Inflammatory macrophage (primary cell): ENCODE measurements around the gene DAB2IP.

ENCODE experiments used
- DNase-seq, 2 donors: peaks; one replicate each; pipeline ENCODE4 v3.0.0-alpha.2; 2020 to 2022

The DAB2IP gene

DNA sequence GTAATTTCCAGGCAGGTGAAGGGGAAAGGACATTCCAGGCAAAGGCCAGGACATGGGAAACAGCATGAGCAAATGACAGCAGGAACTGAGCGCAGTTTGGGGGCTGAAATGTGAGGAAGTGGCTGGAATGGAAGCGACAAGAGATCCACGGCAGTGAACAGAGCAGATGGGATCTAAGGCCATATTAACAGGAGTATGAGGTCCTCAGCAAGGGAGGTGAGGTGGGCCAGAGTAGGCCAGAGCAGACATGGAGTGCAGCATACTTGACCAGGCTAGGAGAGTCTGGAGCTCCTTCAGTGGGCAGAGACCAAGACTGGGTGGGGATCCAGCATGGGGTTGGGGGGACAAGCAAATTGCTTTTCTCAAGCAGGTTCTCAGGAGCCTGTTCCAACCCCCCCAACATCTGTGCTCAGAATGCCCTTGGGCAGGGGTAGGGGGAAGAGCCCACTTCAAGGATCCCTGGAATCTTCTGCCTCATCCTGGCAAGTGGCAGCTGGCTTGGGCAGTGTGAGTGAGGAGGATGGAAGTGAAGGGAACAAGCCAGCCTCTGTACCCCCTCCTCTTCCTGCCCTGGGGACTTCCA lies 34.5 kb downstream of the DAB2IP start:
- DNase-seq = no peak

GRCh38 chr9:121686930-121687541 lies 35.6 kb downstream of the DAB2IP start:
- DNase-seq = peak; percentile 63 to 77

- DNase-seq = no peak
Measured at GRCh38 chr9:121688146-121688680, 36.8 kb downstream of the DAB2IP start.

- DNase-seq = no peak
Measured at GRCh38 chr9:121688681-121689080, 37.2 kb downstream of the DAB2IP start.

DNA sequence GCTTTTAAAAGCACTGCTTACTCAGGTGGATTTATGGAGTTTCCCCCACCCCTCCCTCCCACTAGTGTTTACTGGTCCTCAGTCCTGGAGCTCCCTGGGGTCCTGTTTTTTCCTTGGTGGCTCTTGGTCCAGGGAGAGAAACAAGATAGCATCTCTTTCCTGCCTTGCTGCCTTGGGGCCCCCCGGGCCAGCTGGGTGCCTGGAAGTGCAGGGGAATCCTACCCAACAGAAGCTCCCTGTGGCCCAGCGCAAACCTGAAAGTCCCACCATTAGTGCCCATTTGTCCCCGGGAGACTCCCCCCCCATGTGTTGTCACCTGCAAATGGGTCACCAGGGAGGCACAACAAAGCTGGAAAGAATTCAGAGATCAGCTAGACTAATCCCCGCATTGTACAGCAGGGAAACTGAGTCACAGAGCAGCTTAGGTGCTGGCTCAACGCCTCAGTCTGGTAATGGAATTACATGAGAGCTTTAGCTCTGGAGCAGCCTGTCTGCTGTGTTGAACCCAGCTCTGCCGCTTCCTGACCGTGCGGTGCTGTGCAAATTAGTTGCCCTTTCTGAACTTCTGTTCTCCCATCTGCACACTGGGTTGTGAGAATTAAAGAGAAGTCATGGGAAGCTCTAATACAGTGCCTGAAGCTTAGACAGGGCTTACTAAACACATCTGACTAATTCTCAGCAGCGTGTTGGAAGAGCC lies 38.2 kb downstream of the DAB2IP start:
- no peak for DNase-seq

DNA sequence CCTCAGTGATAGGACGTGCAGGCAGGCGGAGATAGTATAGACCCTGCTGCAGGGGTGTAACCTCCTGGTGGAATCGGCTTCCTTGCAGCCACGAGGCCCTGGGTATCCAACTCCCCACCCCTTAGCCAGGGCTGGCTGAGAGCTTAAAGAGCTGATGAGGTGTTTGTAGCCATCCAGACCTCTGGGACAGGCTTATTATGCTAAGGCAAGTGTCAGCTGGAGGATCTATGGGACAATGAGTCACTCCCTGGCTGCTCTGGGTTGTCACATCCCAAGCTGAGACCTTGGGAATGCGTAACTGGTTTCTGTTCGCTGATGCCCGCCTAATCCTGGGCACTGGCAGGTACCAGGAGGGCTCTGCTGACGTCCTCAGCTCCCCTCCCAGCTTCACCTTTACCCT lies 38.9 kb downstream of the DAB2IP start:
- DNase-seq = no peak

DNA sequence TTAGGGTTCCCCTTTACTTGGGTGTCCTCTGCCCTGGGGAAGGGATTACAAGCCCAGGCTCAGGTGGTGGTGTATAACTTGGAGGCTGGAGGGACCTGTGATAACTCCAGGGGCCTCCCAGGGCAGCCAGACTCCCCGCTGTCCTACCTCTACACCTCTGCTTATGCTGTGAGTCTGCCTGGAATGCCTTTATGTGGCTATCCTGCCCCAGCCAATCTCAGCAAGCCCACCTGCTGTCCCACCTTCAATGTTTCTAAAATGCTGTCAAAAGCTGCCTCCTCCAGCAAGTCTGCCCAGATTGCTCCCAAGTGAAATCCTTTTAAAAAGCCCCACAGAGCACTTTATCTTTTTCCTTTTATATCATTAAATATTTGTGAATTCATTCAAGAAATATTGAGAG lies 39.3 kb downstream of the DAB2IP start:
- DNase-seq = no peak

GRCh38 chr9:121691890-121692289 lies 40.5 kb downstream of the DAB2IP start:
- DNase-seq = no peak

GRCh38 chr9:121692606-121693387 lies 41.4 kb downstream of the DAB2IP start:
- DNase-seq = peak in 1 of 2 donors; percentile 27

DNA sequence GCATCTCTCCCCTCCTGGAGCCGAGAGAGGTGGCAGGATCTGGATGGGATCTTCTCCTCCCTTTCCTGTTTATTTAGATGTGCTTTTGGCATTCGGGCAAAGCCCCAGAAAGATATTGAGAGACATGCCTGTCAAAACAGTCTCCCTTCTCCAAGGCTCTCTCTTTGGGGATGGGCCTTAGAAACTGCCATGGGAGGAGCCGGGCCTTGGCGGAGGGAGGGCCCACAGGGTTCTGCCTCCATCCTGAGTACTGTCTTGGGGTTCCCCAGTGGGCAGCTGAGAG lies 41.9 kb downstream of the DAB2IP start:
- DNase-seq = no peak

DNA sequence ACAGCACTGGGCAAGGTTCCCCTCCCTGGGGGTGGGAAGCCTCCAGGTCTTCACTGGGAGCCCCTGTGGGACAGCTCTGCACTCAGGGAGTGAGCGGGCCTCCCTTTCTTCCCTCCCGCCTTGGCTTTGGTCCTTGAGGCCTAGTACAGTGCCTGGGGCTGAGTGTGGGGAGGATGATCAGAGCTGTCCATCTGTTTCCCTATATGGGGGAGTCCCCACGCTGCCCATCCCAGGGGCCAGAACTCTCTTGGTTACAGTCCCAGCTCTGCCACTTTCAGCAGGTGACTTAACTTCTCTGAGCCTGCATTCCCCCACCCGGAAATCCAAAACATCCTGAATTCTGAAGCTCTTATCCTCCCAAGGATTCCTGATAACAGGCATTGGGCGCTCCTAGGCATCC lies 42.6 kb downstream of the DAB2IP start:
- no peak for DNase-seq

DNA sequence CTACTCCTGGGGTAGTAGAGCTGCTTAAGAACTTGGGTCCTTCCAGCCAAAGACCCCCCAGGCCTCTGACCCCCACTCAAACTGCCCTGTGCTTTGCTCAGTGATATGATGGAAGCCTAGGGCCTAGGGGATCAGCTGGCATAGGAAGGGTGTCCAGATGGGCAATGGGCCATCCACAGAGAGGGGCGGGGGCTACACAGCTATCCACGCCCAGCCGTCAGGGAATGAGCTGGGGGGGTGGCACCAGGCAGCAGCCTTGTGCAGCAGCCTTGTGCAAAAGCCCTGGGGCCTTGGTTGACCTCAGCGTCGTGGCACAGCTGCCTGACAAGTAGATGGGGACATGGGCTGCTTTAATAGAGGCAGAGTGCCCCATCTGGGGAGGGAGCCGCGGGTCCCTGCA lies 43.2 kb downstream of the DAB2IP start:
- DNase-seq = no peak

DNA sequence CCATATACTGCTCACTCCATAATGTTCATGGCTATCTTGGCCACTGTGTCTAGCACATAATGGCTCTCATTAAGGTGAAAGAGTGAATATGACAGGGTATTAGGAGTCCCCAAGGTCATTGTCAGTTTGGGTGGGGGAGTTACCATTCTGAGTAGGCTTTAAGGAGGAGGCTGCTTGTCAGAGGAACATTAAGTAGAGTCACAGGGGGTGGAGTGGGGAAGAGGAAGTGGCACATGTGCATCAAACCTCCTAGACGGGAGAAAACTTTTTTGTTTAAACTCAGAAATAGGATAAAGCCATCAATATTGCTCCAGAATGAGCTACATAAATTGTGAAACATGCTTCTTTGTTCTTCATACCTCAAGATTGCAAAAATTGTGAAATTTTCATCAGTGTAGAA lies 45.5 kb downstream of the DAB2IP start:
- peak; percentile 15 to 29 for DNase-seq

DNA sequence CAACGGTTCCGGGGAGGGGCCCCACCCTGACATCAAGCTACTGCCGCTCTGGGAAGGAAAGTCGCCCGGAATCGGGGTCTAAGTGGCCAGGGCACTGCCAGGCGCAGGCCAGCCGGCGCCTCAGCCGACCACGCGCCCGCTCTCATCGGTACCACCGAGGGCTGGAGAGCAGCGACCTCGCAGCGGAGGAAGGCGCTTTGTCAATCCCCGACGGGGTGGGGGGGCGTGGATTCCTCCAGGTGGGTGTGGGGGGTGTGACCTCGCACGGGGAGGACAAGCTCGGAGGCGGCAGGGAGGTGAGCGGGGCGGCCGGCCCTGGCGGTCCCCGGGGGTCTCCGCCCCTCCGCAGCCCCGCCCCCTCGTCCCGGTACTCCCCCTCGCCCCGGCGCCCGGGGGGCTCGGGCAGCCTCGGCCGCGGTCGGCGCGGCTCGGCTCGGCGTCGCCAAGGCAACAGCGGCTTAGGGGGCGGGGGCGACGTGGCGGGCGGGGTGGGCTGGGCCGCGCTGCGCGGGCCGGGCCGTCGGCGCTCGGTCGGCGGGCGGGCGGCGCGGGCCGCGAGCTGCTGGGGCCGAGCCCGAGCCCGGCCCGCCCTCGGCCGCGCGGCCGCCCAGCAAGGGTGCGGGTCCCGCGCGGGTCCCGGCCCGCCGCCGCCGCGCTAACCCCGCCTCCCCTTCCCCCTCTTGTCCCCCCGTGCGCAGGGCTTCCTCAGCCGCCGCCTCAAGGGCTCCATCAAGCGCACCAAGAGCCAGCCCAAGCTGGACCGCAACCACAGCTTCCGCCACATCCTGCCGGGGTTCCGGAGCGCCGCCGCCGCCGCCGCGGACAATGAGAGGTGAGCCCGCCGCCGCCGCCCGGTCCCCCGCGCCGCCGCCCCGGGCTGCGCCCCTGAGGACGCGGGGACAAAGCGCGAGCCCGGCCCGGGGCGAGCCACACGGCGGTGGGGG lies 47.5 kb downstream of the DAB2IP start:
- peak in 1 of 2 donors; percentile 9 for DNase-seq

DNA sequence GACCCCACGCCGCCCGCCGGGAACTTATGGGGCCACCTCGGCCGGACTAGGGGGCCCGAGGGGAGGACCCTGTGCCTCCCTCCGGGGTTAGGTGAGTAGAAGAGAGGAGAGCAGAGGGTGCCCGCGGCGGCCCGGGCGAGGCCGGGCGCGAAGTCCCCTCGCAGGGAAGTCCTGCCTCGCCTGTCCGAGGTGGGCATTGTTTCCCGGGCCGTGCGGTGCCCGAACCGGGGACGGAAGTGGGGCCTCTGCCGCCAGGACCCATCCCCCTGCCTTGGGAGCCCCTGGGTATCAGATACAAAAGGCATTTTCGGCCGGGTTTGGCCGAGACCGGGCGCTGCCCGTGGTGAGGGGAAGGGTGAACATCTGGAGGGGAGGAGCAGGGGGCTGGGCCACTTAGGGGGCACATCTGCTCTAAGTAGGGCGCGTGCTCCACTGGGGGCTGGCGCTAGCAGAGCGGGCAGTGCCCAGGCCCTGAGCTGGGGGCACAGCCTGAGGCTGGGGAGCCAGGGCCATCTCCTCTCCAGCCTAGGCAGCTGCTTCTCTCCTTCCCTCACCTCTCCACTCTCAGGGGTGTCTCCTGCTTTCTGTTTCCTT lies 48.2 kb downstream of the DAB2IP start:
- DNase-seq = no peak

- DNase-seq = peak in 1 of 2 donors; percentile 20
Measured at GRCh38 chr9:121700165-121700831, 48.9 kb downstream of the DAB2IP start.

DNA sequence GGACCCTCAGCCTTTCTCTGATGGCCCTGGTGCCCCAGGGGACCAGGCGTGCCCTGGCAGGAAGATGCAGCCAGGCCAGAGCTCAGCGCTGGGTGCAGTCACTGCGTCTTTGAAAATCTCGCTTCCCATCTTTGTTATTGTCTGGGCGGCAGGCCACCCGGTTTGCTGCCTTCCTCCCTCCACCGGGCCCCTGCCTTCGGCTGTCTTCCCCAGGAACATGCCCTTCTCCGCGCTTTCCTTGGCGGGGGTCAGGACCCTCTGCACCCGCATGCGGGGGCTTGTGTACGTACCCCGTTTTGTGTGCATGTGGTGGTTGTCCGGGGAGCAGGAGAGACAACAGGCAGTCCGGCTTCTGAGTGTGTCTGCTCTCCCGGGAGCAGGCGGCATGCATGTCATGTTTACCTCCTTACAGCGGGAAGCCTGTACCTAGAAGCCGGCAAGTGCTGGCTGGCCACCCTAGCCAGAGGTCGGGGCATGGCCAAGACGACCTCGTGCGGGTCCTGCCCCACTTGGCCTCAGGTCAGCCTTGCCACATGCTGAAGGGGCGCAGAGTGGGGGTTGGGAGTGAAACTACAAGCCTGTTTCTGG lies 49.5 kb downstream of the DAB2IP start:
- DNase-seq = no peak

DNA sequence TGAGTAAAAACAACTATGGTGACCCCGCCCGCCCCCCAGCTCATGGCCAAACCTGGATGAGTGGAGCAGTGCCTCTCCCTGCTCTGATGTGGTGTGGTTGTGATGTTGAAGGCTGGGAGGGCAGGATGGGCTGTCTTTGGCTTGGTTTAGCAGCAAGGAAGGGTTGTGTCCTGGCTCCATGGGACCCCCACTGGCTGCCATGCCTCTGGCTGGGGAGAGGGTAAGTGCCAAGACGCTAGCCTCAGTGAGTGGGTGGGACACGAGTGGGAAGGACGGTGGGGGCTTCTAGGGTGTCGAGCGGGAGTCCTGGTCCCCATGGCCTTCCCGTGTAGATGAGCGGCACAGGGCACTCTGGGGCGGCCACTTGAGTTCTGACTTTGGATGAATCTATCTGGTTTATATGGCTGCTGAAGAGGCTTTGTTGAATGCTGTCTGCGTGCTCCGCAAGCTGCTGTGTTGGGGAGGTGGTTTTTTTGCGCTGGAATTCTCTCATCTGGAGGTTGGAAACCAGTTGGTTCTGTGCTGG lies 50.4 kb downstream of the DAB2IP start:
- no peak for DNase-seq

GRCh38 chr9:121703014-121703734 lies 51.7 kb downstream of the DAB2IP start:
- no peak for DNase-seq

GRCh38 chr9:121704281-121704680 lies 52.8 kb downstream of the DAB2IP start:
- DNase-seq = no peak
